ENCODE results near the gene UGT1A10. TPM values are rescaled to one million over a fixed set of nuclear protein-coding genes. Genes with fewer than 3 reads are reported as not detected.
A peak's percentile ranks its signal among the peaks of the same experiment; 100 is the strongest.

The UGT1A10 gene
- total and polyA plus RNA-seq, 2 of the 13 experiments (the other 11 are each of a cell fraction or from before 2014, with no cell fraction given) = not detected

DNA sequence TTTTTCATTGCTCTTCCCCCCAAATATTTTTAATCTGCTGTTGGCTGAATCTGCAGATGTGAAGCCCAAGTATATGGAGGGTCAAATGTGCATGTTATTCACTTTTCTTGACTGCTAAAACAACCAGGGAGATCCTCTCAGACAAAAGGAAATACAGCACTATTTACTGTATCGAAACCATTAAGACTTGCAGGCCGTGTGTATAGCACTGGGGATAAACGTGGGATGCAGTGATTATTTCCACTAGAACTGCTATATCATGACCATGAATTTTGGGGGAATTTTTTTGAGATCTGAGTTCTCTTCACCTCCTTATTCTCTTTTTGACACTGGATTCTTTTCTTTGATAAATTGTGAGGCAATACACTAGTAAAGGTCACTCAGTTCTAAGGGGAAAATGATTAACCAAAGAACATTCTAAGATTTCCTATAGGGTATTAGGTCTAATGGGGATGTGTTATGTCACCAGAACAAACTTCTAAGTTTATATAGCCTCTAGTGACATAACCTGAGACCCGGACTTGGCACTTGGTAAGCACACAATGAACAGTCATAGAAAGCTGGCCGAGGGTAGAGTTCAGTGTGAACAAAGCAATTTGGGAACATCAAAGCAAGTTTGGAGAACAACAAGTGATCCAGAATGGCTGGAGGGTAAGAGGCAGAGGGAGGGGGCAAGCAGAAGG is 109.0 kb downstream of the UGT1A10 start (continued):
- TF ChIP-seq NFIB (CRISPR knock-in tag; IDR thresholded peaks at IDR 0.05; ENCODE audit: borderline replicate concordance) (no peak), KDM2A (CRISPR knock-in tag; IDR thresholded peaks at IDR 0.05; ENCODE audit: borderline replicate concordance, low read depth) (no peak), PHF5A (CRISPR knock-in tag; IDR thresholded peaks at IDR 0.05; ENCODE audit: low read depth, unreplicated experiment) (peak; percentile 68), ZSCAN29 (CRISPR knock-in tag; conservative IDR thresholded peaks at IDR 0.05) (peak; percentile 75), MEIS1 (CRISPR knock-in tag; IDR thresholded peaks at IDR 0.05; ENCODE audit: borderline replicate concordance) (peak; percentile 85; the same call in 1 of the 2 replicates), MYC (CRISPR knock-in tag; IDR thresholded peaks at IDR 0.05; ENCODE audit: borderline replicate concordance) (no peak), TBL1XR1 (IDR thresholded peaks at IDR 0.05; ENCODE audit: borderline replicate concordance, low read length, partially characterized antibody) (peak; percentile 100), MAZ (IDR thresholded peaks at IDR 0.05; ENCODE audit: borderline replicate concordance, low read depth, low read length) (no peak), MAZ (CRISPR knock-in tag; IDR thresholded peaks at IDR 0.05; ENCODE audit: low read depth) (peak; percentile 58; the same call in 1 of the 2 replicates), ZBED4 (CRISPR knock-in tag; IDR thresholded peaks at IDR 0.05; ENCODE audit: borderline replicate concordance) (peak; percentile 83; the same call in 1 of the 2 replicates), HOXD1 (CRISPR knock-in tag; IDR thresholded peaks at IDR 0.05) (0 out of 2 replicates have a peak, but pooled peaks have one; percentile 72), ZNF280D (CRISPR knock-in tag; IDR thresholded peaks at IDR 0.05) (peak; percentile 91), ZNF329 (CRISPR knock-in tag; IDR thresholded peaks at IDR 0.05; ENCODE audit: low read depth) (0 out of 2 replicates have a peak, but pooled peaks have one; percentile 37), ZNF557 (CRISPR knock-in tag; IDR thresholded peaks at IDR 0.05) (no peak), RAD21 (CRISPR knock-in tag; IDR thresholded peaks at IDR 0.05) (no peak), ZNF878 (CRISPR knock-in tag; IDR thresholded peaks at IDR 0.05) (peak; percentile 83; the same call in 1 of the 2 replicates), SALL2 (CRISPR knock-in tag; IDR thresholded peaks at IDR 0.05) (no peak; the same call in 1 of the 2 replicates), LCORL (IDR thresholded peaks at IDR 0.05) (peak; percentile 95), LCORL (CRISPR knock-in tag; IDR thresholded peaks at IDR 0.05) (peak; percentile 99), ZNF576 (CRISPR knock-in tag; IDR thresholded peaks at IDR 0.05) (no peak), ZNF792 (CRISPR knock-in tag; IDR thresholded peaks at IDR 0.05) (peak; percentile 77), RARG (CRISPR knock-in tag; IDR thresholded peaks at IDR 0.05; ENCODE audit: low read depth) (no peak), ZBTB20 (CRISPR knock-in tag; IDR thresholded peaks at IDR 0.05; ENCODE audit: borderline replicate concordance, low read depth) (peak; percentile 99; the same call in 1 of the 2 replicates), ZFX (CRISPR knock-in tag; IDR thresholded peaks at IDR 0.05; ENCODE audit: low read depth) (no peak)
